A673 (cell line): ENCODE results near the gene LRTM2.

Experiments used
- CTCF ChIP-seq: fragments of 300-800, 200-600 bp; sonication (generic); conservative IDR thresholded peaks from 2 replicates; pipeline ENCODE4 v1.5.1; 2017; ENCODE audit warnings: low read depth, mild to moderate bottlenecking, antibody characterized with exemption, low read length, moderate library complexity, mixed read lengths
- EZH2 ChIP-seq: fragments of 200-600 bp; sonication (generic); IDR thresholded peaks from 2 replicates; pipeline ENCODE4 v1.6.1; 2017; ENCODE audit warnings: borderline replicate concordance, low read depth, mild to moderate bottlenecking, mixed read lengths, antibody characterized with exemption, low read length; ENCODE audit not compliant: poor library complexity, severe bottlenecking

GRCh38 chr12:1863823-1864222 is 43.5 kb downstream of the LRTM2 start:
- no peak for TF ChIP-seq CTCF
- TF ChIP-seq EZH2: no peak
